ENCODE data around the gene HHAT. TPM values are rescaled to one million over a fixed set of nuclear protein-coding genes. Genes with fewer than 3 reads are reported as not detected.

HHAT gene
- total RNA-seq, 4 donors from 2014 or later: 4.8 to 5.9 (median 5.3) TPM

- Histone ChIP-seq H3K9me3 (no peaks in the 10 kb centered on the region), H3K36me3 (no peaks in the 10 kb centered on the region), H3K27ac (no peak overlapping the region), H3K4me3 (no peak overlapping the region), H3K27me3 (no peaks in the 10 kb centered on the region), H3K4me1 (peaks cover 0 to 24% (median 7%) of the 10 kb centered on the region in 4 donors)
- TF ChIP-seq POLR2A (IDR thresholded peaks at IDR 0.05): no peak
- TF ChIP-seq EP300 (IDR thresholded peaks at IDR 0.05): no peak
- TF ChIP-seq CTCF (IDR thresholded peaks at IDR 0.05): no peak
- 58 to 62% methylated on average over 3 of the region's 3 CpGs for WGBS, 2 donors
- no peak for DNase-seq (ENCODE audit: low spot score in 2 of 2)
Measured at GRCh38 chr1:210377731-210378333, 49.1 kb downstream of the HHAT start.

GRCh38 chr1:210378736-210379135, 50.0 kb downstream of the HHAT start:
- Histone ChIP-seq H3K27ac (no peak overlapping the region), H3K4me1 (peaks cover 0 to 15% (median 7%) of the 10 kb centered on the region in 4 donors), H3K9me3 (no peaks in the 10 kb centered on the region), H3K27me3 (no peaks in the 10 kb centered on the region), H3K36me3 (no peaks in the 10 kb centered on the region), H3K4me3 (no peak overlapping the region)
- 71 to 74% methylated on average over 1 of the region's 1 CpG for WGBS, 2 donors
- TF ChIP-seq CTCF (IDR thresholded peaks at IDR 0.05) (no peak), EP300 (IDR thresholded peaks at IDR 0.05) (no peak), POLR2A (IDR thresholded peaks at IDR 0.05) (no peak)
- DNase-seq (ENCODE audit: low spot score in 2 of 2): no peak

GRCh38 chr1:210381934-210382333, 53.2 kb downstream of the HHAT start:
- H3K36me3 ChIP-seq: no peaks in the 10 kb centered on the region
- H3K4me3 ChIP-seq: no peak overlapping the region
- peaks cover 0 to 6% (median 2%) of the 10 kb centered on the region in 4 donors for H3K4me1 ChIP-seq
- no peaks in the 10 kb centered on the region for H3K9me3 ChIP-seq
- no peak overlapping the region for H3K27ac ChIP-seq
- no peak for TF ChIP-seq EP300 (IDR thresholded peaks at IDR 0.05)
- no peak for TF ChIP-seq POLR2A (IDR thresholded peaks at IDR 0.05)
- no peak for TF ChIP-seq CTCF (IDR thresholded peaks at IDR 0.05)
- WGBS, 2 donors: 61 to 70% methylated on average over 4 of the region's 4 CpGs
- no peak for DNase-seq (ENCODE audit: low spot score in 2 of 2)
- H3K27me3 ChIP-seq: no peaks in the 10 kb centered on the region

- no peak for TF ChIP-seq POLR2A (IDR thresholded peaks at IDR 0.05)
- TF ChIP-seq CTCF (IDR thresholded peaks at IDR 0.05): no peak
- TF ChIP-seq EP300 (IDR thresholded peaks at IDR 0.05): no peak
- H3K4me3 ChIP-seq: no peak overlapping the region
- H3K9me3 ChIP-seq: no peaks in the 10 kb centered on the region
- no peaks in the 10 kb centered on the region for H3K4me1 ChIP-seq
- H3K36me3 ChIP-seq: no peaks in the 10 kb centered on the region
- no peaks in the 10 kb centered on the region for H3K27me3 ChIP-seq
- no peak overlapping the region for H3K27ac ChIP-seq
- DNase-seq (ENCODE audit: low spot score in 2 of 2): no peak
Measured at GRCh38 chr1:210384625-210385024, 55.9 kb downstream of the HHAT start.

GRCh38 chr1:210385228-210385627, 56.5 kb downstream of the HHAT start:
- no peak for DNase-seq (ENCODE audit: low spot score in 2 of 2)
- TF ChIP-seq EP300 (IDR thresholded peaks at IDR 0.05) (no peak), CTCF (IDR thresholded peaks at IDR 0.05) (no peak)
- H3K27me3 ChIP-seq: no peaks in the 10 kb centered on the region
- H3K9me3 ChIP-seq: no peaks in the 10 kb centered on the region
- H3K4me1 ChIP-seq: no peaks in the 10 kb centered on the region
- H3K27ac ChIP-seq: no peak overlapping the region
- H3K4me3 ChIP-seq: no peak overlapping the region
- no peaks in the 10 kb centered on the region for H3K36me3 ChIP-seq
